Right ventricle myocardium inferior (tissue), 1 donor: ENCODE results near the gene MTAP. TPM values are rescaled to one million over a fixed set of nuclear protein-coding genes. Genes with fewer than 3 reads are reported as not detected.

ENCODE experiments used
- ATAC-seq: fragments of 200-7000 bp; cut with Tn5 transposase; one replicate; pipeline ENCODE4 v1.9.1; 2020; ENCODE audit warnings: mild to moderate bottlenecking, moderate library complexity
- DNase-seq: peaks from one replicate; pipeline ENCODE4 v3.0.0; 2021; ENCODE audit errors: missing footprints
- intact Hi-C: fragments of 100-400 bp; cut with DNase I; formaldehyde crosslinking; loops from one replicate; pipeline ENCODE4 v1.11.0; 2022
- total RNA-seq: library from RNA; stranded (reverse); fragmentation: NEBNext Ultra II Directional; extraction: Animal tissue kit (Norgen Biotek cat#: 25700); gene quantifications from one replicate; pipeline ENCODE4 v1.2.1, GENCODE V29; 2021
- donor health status: DM: no; HTN: yes; CAD: no; lungs with severe emphysema.

MTAP gene
- total RNA-seq, 1 donor from 2014 or later = 20.4 TPM

DNA sequence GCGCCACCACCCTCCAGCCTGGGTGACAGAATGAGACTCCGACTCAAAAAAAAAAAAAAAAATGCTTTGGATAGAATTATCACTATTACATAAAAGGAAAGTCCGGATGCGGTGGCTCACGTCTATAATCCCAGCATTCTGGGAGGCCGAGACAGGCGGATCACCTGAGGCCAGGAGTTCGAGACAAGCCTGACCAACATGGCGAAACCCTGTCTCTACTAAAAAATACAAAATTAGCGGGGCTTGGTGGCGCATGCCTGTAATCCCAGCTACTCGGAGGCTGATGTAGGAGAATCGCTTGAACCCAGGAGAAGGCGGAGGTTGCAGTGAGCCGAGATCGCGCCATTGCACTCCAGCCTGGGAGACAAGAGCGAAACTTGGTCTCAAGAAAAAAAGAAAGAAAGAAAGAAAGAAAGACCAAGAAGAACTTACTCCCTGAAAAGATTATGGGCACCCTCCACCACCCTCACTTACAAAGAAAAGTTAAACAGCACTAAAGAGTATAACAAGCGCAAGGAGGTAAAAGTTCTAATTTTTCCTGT lies 174.0 kb downstream of the MTAP start:
- intact Hi-C loops = no loop called here
- ATAC-seq (no peak), DNase-seq (no peak)

DNA sequence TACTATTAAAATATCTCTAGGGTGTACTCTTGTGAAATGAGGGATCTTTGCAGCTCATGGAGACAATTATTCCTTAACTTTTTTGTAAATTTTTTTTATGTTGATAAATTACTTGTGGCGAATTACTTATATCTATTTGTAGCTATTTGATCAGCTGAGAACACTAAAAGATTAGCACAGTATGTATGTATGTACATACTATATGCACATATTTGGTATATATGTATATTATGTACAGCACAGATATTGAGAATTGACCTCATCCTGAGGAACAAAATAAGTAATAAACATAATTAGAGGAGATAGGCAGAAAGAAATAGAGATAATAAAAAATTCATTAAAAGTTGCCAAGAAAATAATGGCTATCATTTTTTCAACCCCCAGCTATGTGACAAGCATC lies 180.0 kb downstream of the MTAP start:
- intact Hi-C loops = no loop called here
- no peak for DNase-seq
- ATAC-seq = no peak

DNA sequence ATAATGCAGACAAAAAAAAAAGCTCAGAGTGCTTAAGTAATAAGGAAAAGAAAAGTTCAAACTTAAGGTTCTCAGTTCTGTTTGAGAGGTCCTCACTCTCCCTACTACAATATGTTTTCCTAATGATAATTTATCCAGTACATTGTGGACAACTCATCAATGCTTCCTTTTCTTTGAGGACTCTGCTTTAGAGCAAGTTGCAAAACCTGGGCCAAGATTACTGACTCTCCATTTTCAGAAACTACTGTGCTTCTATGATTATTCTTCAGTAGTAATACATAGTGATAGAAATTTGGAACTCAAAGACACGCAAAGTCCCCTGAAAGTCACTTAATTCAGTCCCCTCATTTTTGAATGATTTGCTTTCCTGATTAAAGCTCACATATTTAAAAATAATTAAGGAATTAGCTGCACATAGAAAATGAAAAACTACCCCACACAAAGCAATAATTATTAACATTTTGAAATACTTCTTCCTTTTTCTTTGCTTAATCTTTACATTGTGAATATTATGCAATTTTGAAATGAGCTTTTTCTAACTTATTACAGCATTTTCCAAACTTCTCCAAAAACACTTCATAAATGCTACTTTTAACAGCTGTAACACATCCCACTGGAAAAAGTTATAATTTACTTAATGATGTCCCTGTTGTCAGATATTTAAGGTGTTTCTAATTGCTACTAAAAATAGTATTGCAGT lies 180.6 kb downstream of the MTAP start:
- intact Hi-C loops = loop anchor here (1.0 kb wide), 1 partner anchor 8 kb away; no protein-coding TSS in a partner anchor
- no peak for ATAC-seq

GRCh38 chr9:21983561-21983935 lies 181.1 kb downstream of the MTAP start:
- intact Hi-C loops = loop anchor here (1.0 kb wide), 1 partner anchor 8 kb away; no protein-coding TSS in a partner anchor
- ATAC-seq (no peak), DNase-seq (no peak)

More for the DNA sequence above, 180.6 kb downstream of the MTAP start:
- DNase-seq = no peak

DNA sequence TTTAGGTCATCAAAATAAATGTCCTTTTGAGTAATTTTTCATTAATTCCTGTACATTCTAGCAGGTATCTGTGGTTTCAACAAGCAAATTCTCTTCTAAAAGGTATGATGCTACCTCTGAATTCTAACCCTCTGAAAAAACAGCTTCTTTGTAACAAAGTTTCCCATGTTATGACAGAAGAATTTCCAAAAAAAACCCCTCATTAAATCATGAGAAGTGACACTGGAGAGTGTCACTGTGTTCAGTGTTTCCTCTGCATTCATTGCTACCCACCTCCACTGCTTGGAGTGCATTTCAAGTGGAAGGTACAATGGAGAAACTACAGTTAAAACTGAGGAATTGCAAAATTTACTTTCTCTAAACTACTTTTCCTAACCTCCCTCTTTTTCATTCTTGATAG lies 181.7 kb downstream of the MTAP start:
- no peak for ATAC-seq
- DNase-seq = no peak

GRCh38 chr9:21985964-21986667 lies 183.7 kb downstream of the MTAP start:
- intact Hi-C loops = no loop called here
- DNase-seq (no peak), ATAC-seq (no peak)

More for the DNA sequence above, 181.7 kb downstream of the MTAP start:
- intact Hi-C loops = no loop called here

Other genes starting within 250 kb of the MTAP start
- gene CDKN2A, start 191.8 kb downstream of the MTAP start, total RNA-seq = 0.49 TPM
- not detected for gene CDKN2B-AS1, start 192.2 kb downstream of the MTAP start, total RNA-seq
- 3.0 TPM for gene CDKN2B, start 206.7 kb downstream of the MTAP start, total RNA-seq